Stimulated activated CD4-positive, alpha-beta T cell treated with anti-CD3 and anti-CD28 coated beads, TNF-alpha, amount 100 ng/mL, for 24 hours (primary cell): ENCODE results near the gene DTNBP1.

Source experiments
- DNase-seq, 3 experiments: peaks; one replicate each; pipeline ENCODE4 v3.0.0-alpha.2; 2020; ENCODE audit warnings: low read depth in 3 of 3

The DTNBP1 gene

DNA sequence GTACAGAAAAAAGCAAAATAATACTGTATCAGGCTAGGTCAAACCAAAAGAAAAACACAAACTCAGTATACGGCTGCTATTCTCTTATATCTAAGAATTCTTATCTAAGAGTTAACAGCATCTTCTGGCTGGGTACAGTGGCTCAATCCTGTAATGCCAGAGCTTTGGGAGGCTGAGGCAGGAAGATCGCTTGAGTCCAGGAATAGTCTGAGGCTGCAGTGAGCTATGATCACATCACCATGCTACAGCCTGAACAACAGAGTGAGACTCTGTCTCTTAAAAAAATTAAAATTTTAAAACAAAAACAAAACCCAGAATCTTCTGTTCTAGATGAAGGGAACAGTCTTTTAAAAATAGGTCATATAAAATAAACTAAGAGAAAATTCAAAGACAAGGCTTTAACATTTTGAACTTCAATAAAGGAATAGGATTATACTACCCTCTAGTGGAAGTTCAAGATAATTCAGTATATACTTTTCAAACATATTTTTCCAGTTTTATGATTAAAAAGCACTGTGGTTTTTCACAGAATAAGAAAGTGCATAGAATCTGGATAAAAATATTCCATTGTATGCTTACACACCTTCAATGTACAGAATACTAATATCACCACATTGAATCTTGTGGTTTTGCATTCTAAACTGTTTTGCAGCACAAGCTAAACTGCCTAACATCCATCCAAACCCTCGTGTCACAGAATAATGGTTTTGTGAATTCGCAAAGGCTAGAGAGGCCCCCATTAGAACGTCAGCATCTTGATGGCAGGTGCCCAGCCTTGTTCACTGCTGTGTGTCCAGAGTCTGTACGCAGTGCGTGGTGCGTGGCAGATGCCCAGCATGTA lies 39.3 kb downstream of the DTNBP1 start:
- DNase-seq = no peak

DNA sequence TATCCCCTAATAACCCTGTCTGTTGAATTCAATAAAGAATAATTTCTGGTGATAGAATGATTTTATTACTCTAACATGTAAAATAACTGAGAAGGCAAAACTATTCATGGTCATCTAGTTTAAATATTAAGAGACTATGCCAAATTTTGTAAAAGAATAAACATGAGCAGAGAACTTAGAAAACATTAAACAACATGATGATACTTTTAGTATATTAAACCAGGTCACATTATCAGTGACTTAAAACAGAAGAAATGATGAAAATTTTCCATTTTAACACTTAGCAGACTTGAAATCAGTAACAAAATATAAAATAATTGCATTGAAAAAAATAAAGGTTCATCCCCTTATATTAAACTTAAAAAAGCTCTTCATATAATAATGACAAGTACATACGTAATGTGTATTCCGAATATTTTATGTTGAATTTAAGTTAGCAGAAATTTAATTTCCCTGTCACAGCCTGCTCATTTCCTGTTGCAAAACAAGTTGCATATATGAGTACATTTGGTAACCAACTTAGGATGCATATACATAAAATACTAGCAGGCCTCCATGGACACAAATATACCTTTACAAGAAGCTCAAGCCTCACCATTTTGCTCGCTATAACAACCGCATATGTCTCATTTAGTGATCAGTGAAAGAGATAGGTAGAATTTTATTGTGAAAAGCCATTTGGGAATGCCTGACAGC lies 40.6 kb downstream of the DTNBP1 start:
- DNase-seq = no peak

DNA sequence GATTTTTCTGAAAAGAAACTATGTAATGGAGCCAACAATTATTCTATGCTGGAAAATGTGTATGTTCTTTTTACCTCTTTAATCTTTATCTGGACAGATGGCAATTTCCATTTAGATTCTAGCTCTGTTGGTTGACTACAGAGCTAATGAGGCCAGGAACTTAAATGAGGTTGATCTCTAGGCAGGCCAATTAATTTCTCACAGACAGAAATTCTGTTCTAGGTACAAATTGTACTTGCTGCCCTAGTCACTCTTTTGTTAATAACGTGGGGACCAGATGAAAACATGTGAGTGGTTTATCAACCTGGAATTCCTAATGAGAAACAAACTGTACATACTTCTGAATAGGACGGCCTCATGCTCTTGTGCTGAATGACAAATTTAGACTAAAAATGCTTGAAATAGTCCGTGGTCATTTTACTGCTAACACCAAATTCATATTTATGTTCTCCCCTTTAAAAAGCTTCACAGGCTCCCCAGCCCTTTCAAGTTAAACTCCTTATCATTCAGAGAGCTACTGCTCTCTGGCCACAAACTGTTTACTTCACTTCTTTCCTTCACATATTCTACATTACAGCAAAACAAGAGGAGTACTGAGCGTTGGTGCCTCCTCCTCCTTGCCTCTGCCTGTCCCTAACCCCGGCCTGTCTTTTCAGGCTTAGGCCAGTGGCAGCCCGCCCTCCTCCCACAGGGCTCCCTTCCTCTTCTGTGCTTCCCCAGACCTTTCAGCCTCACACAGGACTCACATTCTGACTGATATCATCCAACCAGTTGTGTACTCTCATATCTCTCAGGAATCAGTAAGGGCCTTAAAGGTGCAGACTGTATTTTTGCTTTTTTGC lies 41.4 kb downstream of the DTNBP1 start:
- DNase-seq = no peak

DNA sequence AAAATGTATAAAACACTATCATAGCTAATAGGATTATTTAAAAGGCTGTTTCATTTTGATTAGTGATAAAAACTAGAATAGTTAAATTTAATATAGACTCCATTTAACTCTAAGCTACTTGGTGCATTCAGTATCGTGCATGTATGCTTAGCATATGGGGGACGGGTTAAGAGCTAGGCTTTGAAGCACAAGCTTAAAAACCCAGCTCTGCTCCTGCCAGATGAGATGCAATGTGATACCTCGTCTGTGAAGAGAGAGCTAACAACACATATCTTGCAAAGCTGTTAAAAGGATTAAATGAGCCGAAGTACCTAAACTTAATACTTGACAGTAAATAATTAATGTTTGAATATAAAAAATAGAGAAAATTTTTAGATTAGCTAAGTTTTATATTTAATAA lies 42.2 kb downstream of the DTNBP1 start:
- DNase-seq = no peak

DNA sequence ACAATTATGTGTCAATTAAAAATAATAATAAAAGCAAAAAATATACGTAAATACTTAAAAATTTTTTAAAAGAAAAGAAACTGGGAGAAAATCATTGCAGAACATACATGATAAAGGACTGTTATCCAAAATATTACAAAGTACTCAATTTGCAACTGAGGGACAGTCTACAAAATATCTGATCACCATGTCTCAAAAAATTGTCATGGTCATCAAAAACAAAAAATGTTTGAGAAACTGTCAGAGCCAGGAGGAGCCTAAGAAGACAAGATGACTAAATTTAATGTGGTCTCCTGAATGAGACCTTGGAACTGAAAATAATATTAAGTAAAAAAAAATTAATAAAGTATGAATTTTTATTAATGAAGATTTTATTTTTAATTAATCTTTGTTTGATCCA lies 43.5 kb downstream of the DTNBP1 start:
- no peak for DNase-seq

DNA sequence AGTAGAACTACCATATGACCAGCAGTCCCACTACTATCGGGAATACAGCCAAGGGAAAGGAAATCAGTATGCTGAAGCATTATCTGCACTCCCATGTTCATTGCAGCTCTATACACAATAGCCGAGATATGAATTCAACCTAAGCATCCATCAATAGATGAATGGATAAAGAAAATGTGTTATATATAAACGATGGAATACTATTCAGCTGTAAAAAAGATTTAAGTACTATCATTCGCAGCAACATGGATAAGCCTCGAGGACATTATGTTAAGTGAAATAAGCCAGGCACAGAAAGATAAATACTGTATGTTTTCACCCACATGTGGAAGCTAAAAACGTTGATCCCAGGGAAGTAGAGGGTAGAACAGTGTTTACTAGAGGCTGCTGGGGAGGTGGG lies 44.1 kb downstream of the DTNBP1 start:
- no peak for DNase-seq

DNA sequence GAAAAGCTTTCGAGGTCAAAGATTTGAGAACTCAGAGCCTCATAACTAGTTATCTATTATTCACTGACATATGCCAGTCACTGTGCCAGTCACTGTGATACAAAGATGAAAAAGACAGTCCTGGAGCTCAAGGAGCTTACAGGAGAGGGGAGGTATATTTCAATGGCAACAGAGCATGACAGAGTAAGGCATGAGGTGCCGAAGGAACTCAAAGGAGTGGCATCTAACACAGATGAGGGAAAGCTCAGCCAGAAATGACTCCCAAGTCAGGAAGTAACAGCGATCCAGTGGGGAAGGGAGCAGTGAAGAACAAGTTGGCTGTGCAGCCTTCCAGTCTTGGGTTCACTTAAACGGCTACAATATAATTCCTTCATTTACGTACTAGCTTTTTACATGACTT lies 46.6 kb downstream of the DTNBP1 start:
- DNase-seq = no peak

DNA sequence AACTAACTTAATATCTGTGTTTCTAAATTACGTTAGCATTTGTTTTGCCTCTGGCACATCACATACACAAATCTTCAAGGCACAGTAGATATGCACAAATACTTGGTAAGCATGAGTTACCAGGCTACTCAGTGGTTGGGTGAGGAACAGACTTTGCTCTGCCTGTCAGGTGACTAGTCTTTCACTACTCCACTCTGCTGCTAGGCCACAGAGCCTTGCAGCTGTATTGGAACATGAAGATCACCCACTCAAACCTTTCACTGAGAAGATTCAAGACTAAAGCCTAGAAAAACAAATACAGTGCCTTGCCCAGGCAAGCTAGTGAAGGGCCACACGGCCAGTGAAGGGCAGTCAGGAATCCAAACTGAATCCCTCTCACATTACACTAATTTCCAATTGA lies 47.0 kb downstream of the DTNBP1 start:
- no peak for DNase-seq

DNA sequence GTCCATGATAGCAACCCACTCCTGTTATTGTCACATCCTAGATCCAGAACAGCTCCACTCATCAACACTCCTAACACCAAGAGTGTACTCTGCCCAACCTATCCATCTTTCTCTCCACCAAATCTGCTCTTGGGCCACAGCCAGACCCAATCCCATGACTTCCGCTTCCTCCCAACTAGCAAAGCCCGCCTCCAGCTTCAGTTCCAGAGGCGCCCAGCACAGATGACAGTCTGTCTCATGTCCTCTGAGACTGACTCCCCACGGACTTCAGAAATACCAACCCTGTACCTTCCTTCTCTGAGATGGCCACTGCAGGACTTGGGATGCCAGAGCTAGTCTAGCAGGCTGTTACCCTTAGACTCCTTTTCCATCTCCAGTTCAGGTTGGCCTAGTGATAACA lies 48.6 kb downstream of the DTNBP1 start:
- DNase-seq = no peak

DNA sequence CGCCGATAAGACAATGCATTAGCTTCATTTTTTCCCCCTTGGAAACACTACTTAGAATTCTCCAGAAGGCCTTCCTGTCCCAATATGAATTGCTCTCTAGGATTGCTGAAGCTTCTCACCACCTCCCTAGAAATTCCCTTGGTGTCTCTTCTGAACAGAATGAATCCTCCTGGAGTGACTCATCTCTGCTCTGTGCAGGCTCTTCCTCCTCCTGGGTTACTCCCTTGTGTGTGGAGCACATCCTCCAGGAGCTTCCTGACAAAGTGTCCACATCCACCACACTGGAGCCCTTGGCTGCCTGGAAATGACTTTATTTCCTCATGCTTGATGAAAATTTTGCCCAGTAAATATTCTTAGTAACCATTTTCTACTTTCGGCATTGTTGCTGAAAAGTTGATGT lies 54.4 kb downstream of the DTNBP1 start:
- DNase-seq = no peak

DNA sequence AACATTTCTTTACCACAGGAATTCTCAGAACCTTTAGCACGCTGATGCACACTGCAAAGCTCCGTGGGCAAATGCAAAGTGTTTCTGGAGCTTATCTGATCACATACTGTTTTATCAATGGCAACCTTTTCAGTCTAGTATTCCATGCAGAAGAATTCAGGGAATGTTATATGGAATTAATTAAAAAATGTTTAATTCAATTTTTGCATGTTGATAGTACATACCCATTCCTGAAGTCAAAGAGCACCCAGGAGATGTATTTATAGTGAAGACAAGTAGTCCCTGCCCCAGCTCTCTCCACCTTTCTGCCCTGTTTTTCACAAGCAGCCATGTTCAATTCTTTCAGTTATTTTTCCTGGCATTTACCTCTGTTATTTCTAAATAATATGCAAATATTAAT lies 55.2 kb downstream of the DTNBP1 start:
- DNase-seq = no peak

DNA sequence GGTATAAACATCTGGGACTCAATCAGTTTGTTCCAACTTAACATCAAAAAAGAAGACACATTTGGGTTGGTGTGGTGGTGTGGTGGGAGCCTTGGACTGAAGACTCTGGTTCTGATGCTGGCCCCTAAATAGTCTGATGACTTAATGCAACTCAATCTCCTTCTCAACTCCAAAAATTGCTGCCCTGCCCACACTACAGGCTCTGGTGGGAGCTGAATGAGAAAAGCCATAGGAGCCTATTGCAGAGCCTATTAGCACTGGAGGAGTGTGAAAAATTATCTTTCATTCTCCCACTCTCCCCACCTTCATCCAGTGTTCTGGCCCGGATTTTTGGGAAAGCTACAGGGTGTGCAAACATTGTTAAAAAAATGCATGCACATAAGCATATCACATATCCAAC lies 56.5 kb downstream of the DTNBP1 start:
- no peak for DNase-seq

DNA sequence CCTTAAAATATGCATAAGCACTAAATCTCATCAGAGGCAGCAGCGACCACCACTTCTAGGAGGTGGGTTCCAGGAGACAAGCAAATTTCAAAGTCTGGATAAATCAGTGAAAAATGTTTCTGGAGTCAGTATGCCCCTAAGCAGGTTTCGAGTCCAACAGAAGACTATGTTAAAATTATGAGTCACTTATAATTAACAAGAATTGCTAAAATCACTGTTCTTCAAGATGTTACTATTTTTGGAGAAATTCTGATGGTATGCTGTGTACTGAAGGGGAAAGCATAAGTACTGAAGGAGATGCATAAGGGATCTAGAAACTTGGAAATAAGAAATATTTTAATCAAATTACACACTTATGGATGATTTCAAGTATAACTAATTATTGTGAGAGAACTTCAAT lies 58.0 kb downstream of the DTNBP1 start:
- DNase-seq = no peak

DNA sequence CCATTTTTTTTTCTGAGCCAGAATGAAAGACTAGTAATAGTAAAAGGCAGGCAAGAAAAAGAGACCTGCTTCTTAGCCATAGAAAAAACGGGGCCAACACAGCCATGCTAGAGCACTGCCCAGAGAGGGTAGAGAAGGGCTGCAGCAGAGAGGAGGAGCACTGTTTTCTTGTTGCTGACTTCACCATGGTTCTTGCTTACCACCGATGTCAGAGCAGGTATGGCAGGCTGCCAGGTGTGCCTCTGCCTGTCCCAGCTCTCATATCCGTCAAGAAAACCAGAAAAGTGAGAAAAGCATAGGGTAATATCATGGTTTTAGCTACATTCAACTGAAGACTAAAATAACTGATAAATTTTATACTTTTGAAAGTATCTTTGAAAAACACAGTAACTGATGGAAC lies 60.7 kb downstream of the DTNBP1 start:
- DNase-seq = no peak

DNA sequence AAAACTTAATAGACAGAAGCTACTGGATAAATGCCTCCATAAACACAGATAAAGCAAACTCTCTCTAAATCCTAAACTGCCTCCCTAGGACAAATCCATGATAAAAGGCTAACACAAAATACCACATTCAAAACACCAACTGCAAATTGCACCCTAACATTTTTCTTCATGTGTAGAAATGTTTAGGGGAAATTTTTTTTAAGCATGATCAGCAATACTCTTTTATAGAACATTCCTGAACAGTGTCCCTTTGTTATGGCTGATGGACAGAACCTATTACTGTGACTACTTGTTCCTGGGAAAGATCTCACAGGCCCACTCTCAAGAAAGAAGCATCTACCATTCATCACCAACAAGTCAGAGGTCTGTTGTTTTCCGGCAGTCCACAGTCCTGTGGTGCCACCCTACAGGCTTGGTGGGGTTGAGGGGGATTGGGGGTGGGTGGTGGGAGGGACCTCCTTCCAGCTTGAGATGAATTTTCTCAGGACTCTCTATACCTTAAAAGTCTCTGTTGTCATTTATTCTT lies 64.5 kb downstream of the DTNBP1 start:
- DNase-seq = no peak

DNA sequence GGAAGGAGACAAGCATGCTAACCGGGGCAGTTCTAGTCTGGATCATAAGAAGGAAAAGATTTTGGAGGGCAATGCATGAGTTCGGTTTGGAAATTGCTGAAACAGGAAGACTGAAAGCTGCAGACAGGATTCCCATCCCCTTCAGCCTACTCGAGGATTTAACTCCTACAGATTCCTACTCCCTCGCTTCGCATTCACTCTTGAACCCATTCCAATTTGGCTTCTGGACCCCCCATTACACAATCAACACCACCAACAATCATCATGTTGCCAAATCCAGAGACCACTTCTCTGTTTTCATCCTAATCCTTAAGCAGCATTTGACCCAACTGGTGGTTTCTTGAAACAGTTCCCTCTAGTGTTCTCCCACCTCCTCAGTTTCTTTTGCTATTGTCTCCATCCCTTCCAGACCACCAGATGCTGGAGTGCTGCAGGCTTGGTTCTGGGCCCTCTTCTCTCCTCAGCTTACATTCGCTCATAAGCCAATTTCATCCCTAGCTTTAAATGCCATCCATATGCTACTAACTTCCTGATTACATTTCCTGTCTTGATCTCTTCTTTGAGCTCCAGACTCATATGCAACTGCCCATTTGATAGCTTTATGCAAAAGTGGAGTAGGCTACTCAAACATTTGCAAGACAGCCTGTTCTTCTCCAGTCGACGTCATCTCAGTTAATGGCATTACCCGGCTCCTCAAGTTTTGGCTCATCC lies 66.5 kb downstream of the DTNBP1 start:
- no peak for DNase-seq

DNA sequence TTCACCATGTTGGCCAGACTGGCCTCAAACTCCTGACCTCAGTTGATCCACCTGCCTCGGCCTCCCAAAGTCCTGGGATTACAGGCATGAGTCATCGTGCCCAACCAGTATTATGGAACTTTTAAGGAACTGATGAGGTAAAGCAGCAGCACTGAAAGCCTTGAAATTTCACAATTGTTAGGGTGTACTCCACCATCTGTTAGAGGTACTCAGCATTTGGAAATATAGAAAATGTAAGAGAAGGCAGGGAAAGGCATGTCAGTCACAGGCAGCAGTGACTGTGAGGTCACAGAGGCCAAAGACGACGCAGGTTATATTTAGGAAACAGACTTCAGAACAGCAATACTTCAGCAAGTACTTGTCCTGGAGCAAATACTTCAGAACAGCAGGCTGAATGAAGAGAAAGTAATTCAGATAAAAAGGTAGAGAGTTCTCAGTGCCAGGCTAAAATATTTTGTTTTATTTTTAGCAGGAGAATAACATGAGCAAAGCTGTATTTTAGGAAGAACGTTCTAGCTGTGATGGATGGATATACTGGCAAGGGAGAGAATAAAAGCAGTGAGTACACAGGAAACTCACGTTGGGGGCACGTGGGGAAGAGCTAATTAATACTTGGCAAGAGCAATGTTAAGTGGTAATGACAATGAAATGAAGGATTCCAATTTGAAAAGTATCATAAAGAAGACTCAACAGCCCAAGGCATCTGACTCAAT lies 67.2 kb downstream of the DTNBP1 start:
- DNase-seq = no peak

DNA sequence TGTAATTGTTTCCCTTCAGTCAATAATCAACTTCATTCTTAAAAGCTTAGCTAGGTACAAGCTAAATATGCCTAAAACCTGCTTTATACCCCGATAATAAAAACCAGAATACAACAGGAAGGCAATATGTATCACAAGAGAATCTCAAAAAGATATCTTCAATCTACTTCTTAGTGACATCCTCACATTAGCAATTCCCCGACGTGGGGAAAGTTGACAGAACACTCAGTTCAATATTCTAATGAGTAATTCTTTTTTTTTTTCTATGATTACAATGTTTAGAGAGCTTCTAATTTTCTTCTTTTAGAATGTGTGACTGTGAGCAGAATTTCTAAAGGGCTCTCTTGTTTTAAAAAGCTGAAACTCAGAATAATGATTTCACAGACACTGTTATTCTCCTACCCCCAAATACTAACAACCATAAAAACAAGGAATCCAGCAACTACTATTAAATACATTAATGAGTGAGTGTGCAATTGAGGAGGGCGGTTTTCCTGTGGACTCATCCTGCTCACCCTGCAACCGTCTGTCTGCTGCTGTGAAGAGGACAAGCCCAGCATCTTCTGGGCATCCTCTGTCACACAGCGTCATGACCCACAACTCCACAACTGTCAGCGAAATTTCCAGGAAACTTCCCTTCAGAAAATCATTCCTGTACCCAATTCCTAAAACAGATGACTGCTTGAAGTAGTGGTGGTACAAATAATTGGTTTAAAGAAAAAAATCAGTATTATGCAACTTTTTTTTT lies 68.1 kb downstream of the DTNBP1 start:
- DNase-seq = no peak

DNA sequence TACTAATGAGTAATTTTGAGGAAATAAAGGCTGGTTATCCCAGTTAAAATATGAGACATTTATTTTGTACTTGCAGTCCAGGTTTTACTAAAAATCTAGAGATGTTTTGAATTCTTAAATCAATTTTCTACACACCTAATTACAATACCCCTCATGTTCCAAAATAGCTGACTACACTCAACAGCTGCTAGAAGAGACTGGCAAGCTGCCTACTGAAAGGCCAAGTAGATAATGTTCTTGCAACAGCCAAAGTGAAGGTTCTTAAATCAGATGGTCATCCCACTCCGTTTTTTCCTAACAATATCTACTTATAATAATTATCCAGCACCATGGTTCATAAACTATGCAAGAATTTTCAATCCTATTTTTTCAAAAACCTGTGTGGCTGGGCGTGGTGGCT lies 69.0 kb downstream of the DTNBP1 start:
- no peak for DNase-seq

DNA sequence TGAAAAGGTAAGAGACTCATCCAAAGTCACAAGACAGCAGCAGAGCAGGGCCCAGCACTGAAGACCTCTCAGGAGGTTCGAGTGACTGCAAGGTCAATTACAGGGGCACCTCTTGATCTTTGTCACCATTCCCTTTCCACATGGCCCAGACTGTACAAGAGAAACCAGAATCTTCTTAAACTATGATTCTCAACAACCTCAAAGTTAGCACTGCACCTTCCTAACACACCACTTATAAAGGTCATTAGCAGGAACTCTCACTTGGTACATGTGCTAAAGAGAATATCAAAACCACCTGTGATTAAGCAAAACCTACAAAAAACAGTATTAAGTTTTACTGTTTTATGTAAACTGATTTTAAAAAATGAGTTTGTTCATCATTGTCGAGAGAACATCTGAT lies 70.2 kb downstream of the DTNBP1 start:
- no peak for DNase-seq
